Activated CD4-positive, alpha-beta T cell treated with anti-CD3 and anti-CD28 coated beads, Interleukin-2, amount 10 ng/mL, durations not matched to agents 24 days and 14 days (primary cell): ENCODE measurements around the gene ATG10. TPM values are rescaled to one million over a fixed set of nuclear protein-coding genes. Genes with fewer than 3 reads are reported as not detected.
A peak's percentile ranks its signal among the peaks of the same experiment; 100 is the strongest.
"Not testable (repeated sequence)": the region's sequence is repeated elsewhere in the genome, so short reads cannot be mapped to it uniquely, and the experiment has no call there.

Source experiments
- DNase-seq: peaks from one replicate; pipeline ENCODE4 v3.0.0; 2022
- H3K27ac Mint-ChIP-seq: one replicate; pipeline ENCODE4 v1.8.0; 2022; ENCODE audit warnings: mild to moderate bottlenecking, mixed read lengths
- H3K27me3 Mint-ChIP-seq: one replicate; pipeline ENCODE4 v1.8.0; 2022; ENCODE audit warnings: mixed read lengths
- H3K36me3 Mint-ChIP-seq: one replicate; pipeline ENCODE4 v1.8.0; 2022; ENCODE audit warnings: low read depth, mild to moderate bottlenecking, mixed read lengths
- H3K4me1 Mint-ChIP-seq: one replicate; pipeline ENCODE4 v1.8.0; 2021; ENCODE audit warnings: mixed read lengths
- H3K4me3 Mint-ChIP-seq: one replicate; pipeline ENCODE4 v1.8.0; 2022; ENCODE audit warnings: mild to moderate bottlenecking, moderate library complexity, mixed read lengths
- H3K9me3 Mint-ChIP-seq: one replicate; pipeline ENCODE4 v1.8.0; 2021; ENCODE audit warnings: mixed read lengths
- intact Hi-C: fragments of 100-400 bp; cut with micrococcal nuclease; formaldehyde crosslinking; loops from one replicate; pipeline ENCODE4 v1.15.1; 2023
- total RNA-seq: library from RNA; stranded (reverse); gene quantifications from 2 replicates; pipeline ENCODE4 v1.2.3, GENCODE V29; 2022

The ATG10 gene
- 5.8 and 5.9 TPM in 2 replicates for total RNA-seq

- intact Hi-C loops = loop anchor here (1.0 to 10.0 kb wide), 9 partner anchors 121 to 1103 kb away; partner anchors contain the start of genes RPS23, SSBP2, TMEM167A and XRCC4
- Mint-ChIP-seq H3K27ac (peak within 1 kb of the TSS; percentile 96), H3K4me1 (peaks cover 25% of the 10 kb centered on the region), H3K27me3 (no peaks in the 10 kb centered on the region), H3K36me3 (peaks cover 7% of the 10 kb centered on the region), H3K4me3 (peak within 1 kb of the TSS; percentile 90), H3K9me3 (no peaks in the 10 kb centered on the region)
- peak; percentile 97 for DNase-seq
Measured at GRCh38 chr5:81971712-81972491, at the start of gene ATG10. Gene ATG10 (plus strand): TSS chr5:81972023. CDS start chr5:81987571, 15,548 bp downstream.

GRCh38 chr5:81922854-81923279 lies 49.0 kb upstream of the ATG10 start:
- intact Hi-C loops = no loop called here
- DNase-seq = no peak
- Mint-ChIP-seq H3K4me3 (no peak overlapping the region), H3K36me3 (no peaks in the 10 kb centered on the region), H3K4me1 (no peaks in the 10 kb centered on the region), H3K9me3 (no peaks in the 10 kb centered on the region), H3K27me3 (peaks cover 2% of the 10 kb centered on the region), H3K27ac (no peak overlapping the region)

- Mint-ChIP-seq H3K27ac (no peak overlapping the region), H3K27me3 (peaks cover 2% of the 10 kb centered on the region), H3K4me3 (no peak overlapping the region), H3K9me3 (no peaks in the 10 kb centered on the region), H3K4me1 (no peaks in the 10 kb centered on the region), H3K36me3 (no peaks in the 10 kb centered on the region)
- intact Hi-C loops = no loop called here
- no peak for DNase-seq
Measured at GRCh38 chr5:81924442-81924841, 47.4 kb upstream of the ATG10 start.

GRCh38 chr5:81925009-81925408 lies 46.8 kb upstream of the ATG10 start:
- H3K27ac Mint-ChIP-seq = no peak overlapping the region
- no peaks in the 10 kb centered on the region for H3K4me1 Mint-ChIP-seq
- no peak for DNase-seq
- H3K36me3 Mint-ChIP-seq = no peaks in the 10 kb centered on the region
- H3K9me3 Mint-ChIP-seq = no peaks in the 10 kb centered on the region
- intact Hi-C loops = no loop called here
- no peak overlapping the region for H3K4me3 Mint-ChIP-seq
- H3K27me3 Mint-ChIP-seq = peaks cover 2% of the 10 kb centered on the region

- Mint-ChIP-seq H3K27ac (no peak overlapping the region), H3K4me3 (no peak overlapping the region), H3K27me3 (peaks cover 2% of the 10 kb centered on the region), H3K9me3 (no peaks in the 10 kb centered on the region), H3K4me1 (no peaks in the 10 kb centered on the region), H3K36me3 (no peaks in the 10 kb centered on the region)
- DNase-seq = no peak
- intact Hi-C loops = no loop called here
Measured at GRCh38 chr5:81925981-81926380, 45.8 kb upstream of the ATG10 start.

- Mint-ChIP-seq H3K4me3 (no peak overlapping the region), H3K27me3 (no peaks in the 10 kb centered on the region), H3K27ac (no peak overlapping the region), H3K4me1 (no peaks in the 10 kb centered on the region), H3K9me3 (peaks cover 9% of the 10 kb centered on the region), H3K36me3 (no peaks in the 10 kb centered on the region)
- intact Hi-C loops = no loop called here
- no peak for DNase-seq
Measured at GRCh38 chr5:81936066-81936465, 35.8 kb upstream of the ATG10 start.

GRCh38 chr5:81936750-81937149 lies 35.1 kb upstream of the ATG10 start:
- no peak for DNase-seq
- Mint-ChIP-seq H3K27me3 (no peaks in the 10 kb centered on the region), H3K9me3 (peaks cover 14% of the 10 kb centered on the region), H3K36me3 (no peaks in the 10 kb centered on the region), H3K27ac (no peak overlapping the region), H3K4me1 (no peaks in the 10 kb centered on the region), H3K4me3 (no peak overlapping the region)
- intact Hi-C loops = no loop called here

- DNase-seq = no peak
- H3K9me3 Mint-ChIP-seq = peaks cover 20% of the 10 kb centered on the region
- H3K36me3 Mint-ChIP-seq = no peaks in the 10 kb centered on the region
- H3K4me1 Mint-ChIP-seq = no peaks in the 10 kb centered on the region
- no peak overlapping the region for H3K4me3 Mint-ChIP-seq
- H3K27me3 Mint-ChIP-seq = no peaks in the 10 kb centered on the region
- intact Hi-C loops = no loop called here
- no peak overlapping the region for H3K27ac Mint-ChIP-seq
Measured at GRCh38 chr5:81942746-81943145, 29.1 kb upstream of the ATG10 start.

- no peak for DNase-seq
- Mint-ChIP-seq H3K4me3 (no peak overlapping the region), H3K27me3 (no peaks in the 10 kb centered on the region), H3K9me3 (peaks cover 9% of the 10 kb centered on the region), H3K27ac (no peak overlapping the region), H3K36me3 (no peaks in the 10 kb centered on the region), H3K4me1 (no peaks in the 10 kb centered on the region)
- intact Hi-C loops = no loop called here
Measured at GRCh38 chr5:81948349-81948748, 23.5 kb upstream of the ATG10 start.

GRCh38 chr5:81949462-81949861 lies 22.4 kb upstream of the ATG10 start:
- no peak for DNase-seq
- Mint-ChIP-seq H3K4me1 (no peaks in the 10 kb centered on the region), H3K9me3 (peaks cover 9% of the 10 kb centered on the region), H3K27ac (no peak overlapping the region), H3K36me3 (no peaks in the 10 kb centered on the region), H3K27me3 (no peaks in the 10 kb centered on the region), H3K4me3 (no peak overlapping the region)
- intact Hi-C loops = no loop called here

- intact Hi-C loops = no loop called here
- H3K36me3 Mint-ChIP-seq = no peaks in the 10 kb centered on the region
- no peaks in the 10 kb centered on the region for H3K4me1 Mint-ChIP-seq
- peaks cover 5% of the 10 kb centered on the region for H3K9me3 Mint-ChIP-seq
- no peak overlapping the region for H3K27ac Mint-ChIP-seq
- H3K27me3 Mint-ChIP-seq = no peaks in the 10 kb centered on the region
- no peak overlapping the region for H3K4me3 Mint-ChIP-seq
- DNase-seq = no peak
Measured at GRCh38 chr5:81950996-81951395, 20.8 kb upstream of the ATG10 start.

GRCh38 chr5:81954796-81955195 lies 17.0 kb upstream of the ATG10 start:
- DNase-seq, H3K9me3 Mint-ChIP-seq: not testable (repeated sequence)

GRCh38 chr5:81958129-81958528 lies 13.7 kb upstream of the ATG10 start:
- H3K4me1 Mint-ChIP-seq, intact Hi-C loops, DNase-seq, H3K27ac Mint-ChIP-seq, H3K27me3 Mint-ChIP-seq, H3K9me3 Mint-ChIP-seq, H3K4me3 Mint-ChIP-seq, H3K36me3 Mint-ChIP-seq: not testable (repeated sequence)

More at GRCh38 chr5:81954796-81955195, 17.0 kb upstream of the ATG10 start:
- H3K4me3 Mint-ChIP-seq, H3K36me3 Mint-ChIP-seq, H3K27ac Mint-ChIP-seq, H3K4me1 Mint-ChIP-seq, H3K27me3 Mint-ChIP-seq, intact Hi-C loops: not testable (repeated sequence)

- peaks cover 3% of the 10 kb centered on the region for H3K9me3 Mint-ChIP-seq
- intact Hi-C loops = no loop called here
- H3K4me1 Mint-ChIP-seq = no peaks in the 10 kb centered on the region
- H3K36me3 Mint-ChIP-seq = no peaks in the 10 kb centered on the region
- no peak for DNase-seq
- H3K4me3 Mint-ChIP-seq = no peak overlapping the region
- H3K27me3 Mint-ChIP-seq = peaks cover 10% of the 10 kb centered on the region
- H3K27ac Mint-ChIP-seq = no peak overlapping the region
Measured at GRCh38 chr5:81961651-81962440, 10.0 kb upstream of the ATG10 start.
